H7 (cell line): ENCODE data around the gene CDK1. TPM values are rescaled to one million over a fixed set of nuclear protein-coding genes. Genes with fewer than 3 reads are reported as not detected.

Experiments used
- DNase-seq: peaks from one replicate; pipeline ENCODE4 v3.0.0; 2012
- H3K27me3 ChIP-seq: 2 replicates; pipeline ENCODE4 v1.6.0; 2011; ENCODE audit warnings: mild to moderate bottlenecking, low read length; ENCODE audit not compliant: control insufficient read depth, insufficient read depth
- H3K36me3 ChIP-seq: replicated peaks from 2 replicates; pipeline ENCODE4 v1.5.1; 2011; ENCODE audit warnings: low read length; ENCODE audit not compliant: control insufficient read depth, insufficient read depth
- H3K4me3 ChIP-seq: 2 replicates; pipeline ENCODE4 v1.5.1; 2011; ENCODE audit warnings: low read depth, mild to moderate bottlenecking, control low read depth, low read length, moderate library complexity; ENCODE audit not compliant: insufficient read depth
- total RNA-seq: library from RNA; depleted of rRNA; stranded (reverse); fragments of >200 nt; shearing (Covaris generic); gene quantifications from 2 replicates; pipeline ENCODE4 v1.2.3, GENCODE V29; 2014; rRNA removed

CDK1 gene
- 187 and 202 TPM in 2 replicates for total RNA-seq

DNA sequence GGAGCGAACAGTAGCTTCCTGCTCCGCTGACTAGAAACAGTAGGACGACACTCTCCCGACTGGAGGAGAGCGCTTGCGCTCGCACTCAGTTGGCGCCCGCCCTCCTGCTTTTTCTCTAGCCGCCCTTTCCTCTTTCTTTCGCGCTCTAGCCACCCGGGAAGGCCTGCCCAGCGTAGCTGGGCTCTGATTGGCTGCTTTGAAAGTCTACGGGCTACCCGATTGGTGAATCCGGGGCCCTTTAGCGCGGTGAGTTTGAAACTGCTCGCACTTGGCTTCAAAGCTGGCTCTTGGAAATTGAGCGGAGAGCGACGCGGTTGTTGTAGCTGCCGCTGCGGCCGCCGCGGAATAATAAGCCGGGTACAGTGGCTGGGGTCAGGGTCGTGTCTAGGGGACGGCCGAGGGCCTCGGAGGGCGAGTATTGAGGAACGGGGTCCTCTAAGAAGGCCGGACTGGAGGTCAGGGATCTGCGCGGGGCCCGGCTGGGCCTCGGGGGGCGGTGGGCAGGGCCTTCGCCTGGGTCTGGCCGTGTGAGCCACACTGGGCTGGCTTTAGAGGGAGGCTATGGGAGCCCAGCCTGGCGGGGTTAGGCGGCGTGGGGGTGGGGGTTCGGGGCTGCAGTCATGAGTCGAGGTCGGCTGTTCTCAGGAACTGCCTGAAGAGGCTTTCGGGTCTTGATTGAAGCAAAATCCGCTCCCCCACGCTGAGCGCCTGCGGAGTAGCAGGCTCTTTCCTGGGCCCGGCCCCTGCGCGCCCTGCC lies at the start of gene CDK1:
Gene CDK1, plus strand, starts transcription at position 265 of the 757 bp plus-strand sequence. CDS start 1,688 bp downstream, outside the sequence.
- peak within 1 kb of the TSS; percentile 86 for H3K4me3 ChIP-seq
- H3K36me3 ChIP-seq, result peaks cover 8% of the 10 kb centered on the region
- DNase-seq, result peak; percentile 92
- no peaks in the 10 kb centered on the region for H3K27me3 ChIP-seq

GRCh38 chr10:60729106-60729505 lies 49.2 kb upstream of the CDK1 start:
- H3K4me3 ChIP-seq, result no peak overlapping the region
- H3K36me3 ChIP-seq, result no peaks in the 10 kb centered on the region
- H3K27me3 ChIP-seq, result peaks cover 11% of the 10 kb centered on the region
- no peak for DNase-seq

DNA sequence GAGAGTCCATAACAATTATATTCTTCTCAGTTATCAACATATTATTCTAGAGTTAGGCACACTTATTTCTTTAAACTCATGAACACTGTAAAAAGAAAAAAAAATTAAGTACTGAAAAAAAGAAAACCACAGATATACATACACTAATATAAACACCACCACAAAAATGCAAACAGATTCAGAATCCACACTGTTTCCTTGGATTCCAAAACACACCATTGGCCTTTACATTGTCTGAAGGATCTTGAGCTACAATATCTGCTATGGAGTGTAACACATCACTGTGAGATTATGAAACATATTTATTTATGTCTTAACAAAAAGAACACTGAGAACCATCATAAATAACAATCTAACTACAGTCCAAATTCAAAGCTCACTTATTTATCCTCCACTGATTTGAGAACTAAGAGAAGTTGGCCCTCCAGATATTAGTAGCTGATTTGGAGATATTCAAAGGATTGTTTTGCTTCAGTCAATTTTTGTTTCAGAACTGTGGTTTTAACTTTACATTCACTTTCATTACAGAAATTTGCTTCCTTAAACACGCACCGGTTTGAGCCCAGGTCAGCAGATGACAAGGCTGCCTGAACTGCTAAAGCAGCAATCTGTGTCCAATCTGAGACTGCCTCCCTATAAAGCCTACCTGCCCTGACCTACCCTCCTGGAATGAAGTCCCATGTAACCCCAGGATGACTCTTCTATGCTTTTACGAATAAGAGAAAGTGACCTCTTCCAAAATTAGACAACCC lies 47.0 kb upstream of the CDK1 start:
- peaks cover 11% of the 10 kb centered on the region for H3K27me3 ChIP-seq
- DNase-seq, result peak; percentile 22
- H3K36me3 ChIP-seq, result no peaks in the 10 kb centered on the region
- H3K4me3 ChIP-seq, result no peak overlapping the region

GRCh38 chr10:60732198-60732806 lies 46.0 kb upstream of the CDK1 start:
- H3K4me3 ChIP-seq, result peak overlapping the region; percentile 64
- peak; percentile 40 for DNase-seq
- H3K36me3 ChIP-seq, result no peaks in the 10 kb centered on the region
- peaks cover 11% of the 10 kb centered on the region for H3K27me3 ChIP-seq

- H3K4me3 ChIP-seq, result peak overlapping the region; percentile 64
- H3K36me3 ChIP-seq, result no peaks in the 10 kb centered on the region
- peaks cover 11% of the 10 kb centered on the region for H3K27me3 ChIP-seq
- peak; percentile 89 for DNase-seq
Observed at GRCh38 chr10:60732807-60733516, 45.3 kb upstream of the CDK1 start.

- Histone ChIP-seq H3K27me3 (peaks cover 11% of the 10 kb centered on the region), H3K4me3 (peak overlapping the region; percentile 64)
Observed at GRCh38 chr10:60733517-60733822, 44.8 kb upstream of the CDK1 start.

DNA sequence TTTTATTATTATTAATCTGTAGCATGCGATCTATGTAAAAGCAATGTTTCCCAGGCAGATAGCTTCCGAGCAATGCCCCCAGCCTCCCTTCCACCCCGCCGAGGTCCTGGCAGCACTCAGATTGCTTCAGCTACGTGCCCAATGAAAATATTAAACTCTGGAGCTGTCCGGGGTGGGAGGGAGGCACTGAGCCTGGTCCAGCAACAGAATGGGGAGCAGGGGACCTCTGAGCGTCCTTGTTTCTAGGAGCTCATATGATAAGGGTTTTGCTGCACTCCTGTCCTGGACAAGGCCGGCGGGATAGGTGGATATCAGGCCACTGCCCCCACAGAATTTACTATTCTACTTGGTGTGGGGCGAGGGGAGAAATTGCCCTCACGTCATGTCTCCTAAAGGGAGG lies 44.5 kb upstream of the CDK1 start:
- peak overlapping the region; percentile 64; the same call in 1 of the 2 replicates for H3K4me3 ChIP-seq
- no peaks in the 10 kb centered on the region for H3K36me3 ChIP-seq
- peak; percentile 29 for DNase-seq
- peaks cover 11% of the 10 kb centered on the region for H3K27me3 ChIP-seq

More at GRCh38 chr10:60733517-60733822, 44.8 kb upstream of the CDK1 start:
- H3K36me3 ChIP-seq, result no peaks in the 10 kb centered on the region
- DNase-seq, result no peak

GRCh38 chr10:60734226-60734625 lies 44.1 kb upstream of the CDK1 start:
- no peak for DNase-seq
- peaks cover 11% of the 10 kb centered on the region for H3K27me3 ChIP-seq
- H3K4me3 ChIP-seq, result no peak overlapping the region; the same call in 1 of the 2 replicates
- no peaks in the 10 kb centered on the region for H3K36me3 ChIP-seq

DNA sequence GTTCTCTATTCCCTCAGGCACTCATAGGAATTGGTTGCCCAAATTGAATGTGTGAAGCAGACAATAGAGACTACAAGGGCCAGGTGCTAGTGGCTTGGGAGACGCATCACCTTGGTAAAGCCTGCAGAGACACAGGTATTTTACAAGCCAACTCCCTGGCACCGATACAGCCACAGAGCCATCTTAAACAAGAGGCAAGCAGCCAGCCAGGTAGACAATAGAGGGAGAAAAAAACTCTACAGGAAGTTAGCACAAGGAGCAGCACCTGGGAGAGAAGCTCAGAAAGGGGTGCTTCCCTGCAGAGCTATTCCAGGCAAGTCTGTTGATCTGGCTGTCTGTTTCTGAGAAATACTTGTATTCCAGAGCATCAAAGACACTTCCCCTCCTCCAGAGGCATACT lies 43.0 kb upstream of the CDK1 start:
- Histone ChIP-seq H3K4me3 (no peak overlapping the region), H3K27me3 (peaks cover 11% of the 10 kb centered on the region), H3K36me3 (no peaks in the 10 kb centered on the region)
- DNase-seq, result peak; percentile 45

GRCh38 chr10:60737242-60737641 lies 41.0 kb upstream of the CDK1 start:
- DNase-seq, result no peak
- H3K4me3 ChIP-seq, result no peak overlapping the region
- peaks cover 9% of the 10 kb centered on the region for H3K27me3 ChIP-seq
- no peaks in the 10 kb centered on the region for H3K36me3 ChIP-seq

- DNase-seq, result no peak
- no peaks in the 10 kb centered on the region for H3K36me3 ChIP-seq
- H3K27me3 ChIP-seq, result no peaks in the 10 kb centered on the region
- H3K4me3 ChIP-seq, result no peak overlapping the region
Observed at GRCh38 chr10:60739558-60739957, 38.7 kb upstream of the CDK1 start.

DNA sequence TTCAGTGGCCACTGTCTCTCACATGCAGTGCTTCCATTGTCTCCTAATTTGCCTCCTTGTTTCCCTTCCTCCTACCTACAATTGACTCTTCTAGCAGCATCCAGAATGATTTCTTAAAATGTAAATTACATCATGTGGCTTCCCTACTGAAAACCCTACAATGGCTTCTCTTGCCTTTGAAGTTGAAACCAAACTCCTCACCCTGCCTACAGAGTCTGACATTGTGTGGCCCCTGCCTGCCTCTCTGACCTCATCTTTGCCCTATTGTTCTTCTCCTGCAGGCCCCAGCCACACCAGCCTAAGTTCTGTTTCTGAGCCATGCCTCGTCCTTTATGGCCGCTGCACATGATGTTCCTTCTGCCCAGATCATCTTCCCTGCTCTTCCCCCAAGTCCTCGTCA lies 35.8 kb upstream of the CDK1 start:
- no peak overlapping the region for H3K4me3 ChIP-seq
- H3K36me3 ChIP-seq, result no peaks in the 10 kb centered on the region
- DNase-seq, result no peak
- no peaks in the 10 kb centered on the region for H3K27me3 ChIP-seq

DNA sequence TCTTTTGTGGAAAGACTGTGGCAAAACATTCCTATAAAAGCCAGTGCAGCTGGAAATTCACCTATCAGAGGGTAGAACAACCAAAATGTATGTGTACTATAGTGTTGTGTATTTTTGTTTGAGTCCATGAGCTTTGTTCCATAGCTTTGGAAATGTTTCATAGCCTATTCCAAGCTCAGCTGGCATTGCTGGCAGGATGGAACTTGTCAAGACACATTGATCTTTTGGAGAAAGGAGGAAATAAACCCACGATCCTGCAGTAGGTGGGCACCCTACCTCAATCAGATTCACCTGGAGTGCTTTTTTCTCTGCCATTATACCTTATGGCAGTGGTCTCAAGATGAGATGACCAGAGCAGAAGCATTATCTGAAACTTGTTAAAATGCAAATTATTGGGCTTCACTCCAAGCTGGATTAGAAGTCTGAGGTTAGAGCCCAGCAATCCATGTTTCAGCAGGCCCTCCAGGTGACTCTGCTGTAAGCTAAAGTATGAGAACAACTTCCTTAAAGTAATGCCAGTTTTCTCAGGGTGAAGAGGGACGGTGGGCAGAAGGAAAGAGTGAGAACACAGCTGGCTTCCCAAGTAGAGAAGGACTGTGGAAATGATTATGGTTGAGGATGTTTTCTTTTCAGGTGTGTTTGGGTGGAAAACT lies 30.3 kb upstream of the CDK1 start:
- no peak for DNase-seq

DNA sequence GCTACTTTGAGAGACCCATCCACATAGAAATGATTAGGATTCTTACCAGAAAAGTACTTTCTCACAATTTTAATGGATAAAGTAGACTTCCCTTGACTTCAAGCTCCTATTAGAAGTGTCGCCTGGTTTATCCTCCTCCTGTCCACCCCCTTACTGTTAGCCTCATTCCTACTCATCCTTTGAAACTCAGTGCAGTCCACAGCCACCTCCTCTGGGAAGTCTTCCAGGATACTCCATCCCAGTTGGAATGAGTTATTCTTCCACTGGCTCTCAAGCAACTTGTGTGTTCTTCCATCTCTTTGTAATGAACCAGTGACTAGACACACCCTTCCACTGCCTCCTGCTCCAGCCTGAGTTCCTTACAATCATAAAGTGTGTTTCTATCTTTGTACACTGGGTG lies 25.1 kb upstream of the CDK1 start:
- no peak for DNase-seq
- Histone ChIP-seq H3K27me3 (no peaks in the 10 kb centered on the region), H3K36me3 (no peaks in the 10 kb centered on the region), H3K4me3 (no peak overlapping the region)

More for the DNA sequence above, 30.3 kb upstream of the CDK1 start:
- no peak overlapping the region for H3K4me3 ChIP-seq
- no peaks in the 10 kb centered on the region for H3K27me3 ChIP-seq
- H3K36me3 ChIP-seq, result no peaks in the 10 kb centered on the region
